ENCODE results near the gene MICALL1. TPM values are rescaled to one million over a fixed set of nuclear protein-coding genes. Genes with fewer than 3 reads are reported as not detected.
"Not testable (repeated sequence)": the region's sequence is repeated elsewhere in the genome, so short reads cannot be mapped to it uniquely, and the experiment has no call there.

MICALL1 gene
- total RNA-seq, 1 experiment from 2014 or later: 8.4 TPM

GRCh38 chr22:37954686-37955085, 48.6 kb downstream of the MICALL1 start:
- DNase-seq (ENCODE audit: low read depth): no peak

- DNase-seq (ENCODE audit: low read depth): not testable (repeated sequence)
Measured at GRCh38 chr22:37955825-37956397, 49.8 kb downstream of the MICALL1 start.

GRCh38 chr22:37957232-37957631, 51.1 kb downstream of the MICALL1 start:
- no peak for DNase-seq (ENCODE audit: low read depth)

GRCh38 chr22:37959231-37959825, 53.2 kb downstream of the MICALL1 start:
- DNase-seq (ENCODE audit: low read depth): no peak

- DNase-seq (ENCODE audit: low read depth): no peak
Measured at GRCh38 chr22:37961062-37961461, 55.0 kb downstream of the MICALL1 start.

DNA sequence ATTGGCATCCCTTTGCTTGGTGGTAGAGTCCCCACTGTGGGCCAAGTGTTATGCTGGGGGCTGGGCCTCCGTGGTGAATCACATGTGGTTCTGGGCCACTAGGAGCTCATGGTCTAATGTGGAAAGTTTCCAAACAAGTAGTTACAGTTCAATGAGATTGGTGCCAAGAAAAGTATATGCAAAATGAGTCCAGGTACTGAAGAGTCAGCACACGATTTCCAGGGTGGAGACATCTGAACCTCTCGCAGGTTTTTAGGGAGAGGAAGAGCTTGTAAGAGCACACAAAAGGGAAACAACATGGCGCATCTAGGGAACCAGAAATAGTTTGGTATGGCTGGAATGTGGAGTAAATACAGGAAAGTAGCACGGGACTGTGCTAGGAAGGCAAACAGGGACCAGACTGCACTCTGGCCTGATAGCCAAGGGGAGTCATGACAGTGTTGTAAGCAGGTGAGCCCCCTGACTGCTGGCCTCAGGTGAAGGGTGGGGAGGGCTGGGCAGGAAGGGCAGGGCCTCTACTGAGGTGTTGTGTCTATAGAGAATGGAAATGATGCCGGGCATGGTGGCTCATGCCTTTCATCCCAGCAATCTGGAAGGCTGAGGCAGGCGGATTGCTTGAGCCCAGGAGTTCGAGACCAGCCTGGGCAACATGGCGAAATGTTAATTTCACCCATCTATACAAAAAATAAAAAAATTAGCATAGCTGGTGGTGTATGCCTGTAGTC, 60.0 kb downstream of the MICALL1 start:
- DNase-seq (ENCODE audit: low read depth): no peak

- DNase-seq (ENCODE audit: low read depth): no peak
Measured at GRCh38 chr22:37967147-37967546, 61.0 kb downstream of the MICALL1 start.

- DNase-seq (ENCODE audit: low read depth): no peak
Measured at GRCh38 chr22:37967637-37968451, 61.7 kb downstream of the MICALL1 start.

- peak; percentile 24 for DNase-seq (ENCODE audit: low read depth)
Measured at GRCh38 chr22:37968452-37969251, 62.6 kb downstream of the MICALL1 start.

DNA sequence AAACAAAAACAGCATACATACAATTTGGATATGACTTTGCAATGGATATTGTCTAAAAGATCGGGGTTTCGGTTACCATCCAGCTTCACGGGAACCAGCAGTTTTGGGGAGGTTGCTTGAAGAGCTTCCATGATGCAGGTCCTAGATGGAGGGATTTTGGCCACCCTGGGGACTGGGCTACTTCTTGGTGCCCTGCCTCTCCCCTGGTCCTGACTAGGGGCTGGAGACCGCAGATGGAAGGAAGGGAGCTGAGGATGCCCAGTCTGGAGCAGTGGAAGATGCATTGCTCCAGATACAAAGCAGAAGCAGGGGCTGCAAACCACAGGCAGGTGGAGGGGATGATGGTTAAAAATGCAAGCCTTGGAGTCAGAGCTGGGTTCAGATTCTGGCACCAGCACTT, 64.8 kb downstream of the MICALL1 start:
- no peak for DNase-seq (ENCODE audit: low read depth)

GRCh38 chr22:37971475-37972434, 65.7 kb downstream of the MICALL1 start:
- DNase-seq (ENCODE audit: low read depth): no peak

GRCh38 chr22:37972527-37972926, 66.4 kb downstream of the MICALL1 start:
- DNase-seq (ENCODE audit: low read depth): no peak

- no peak for DNase-seq (ENCODE audit: low read depth)
Measured at GRCh38 chr22:37973271-37974170, 67.4 kb downstream of the MICALL1 start.

GRCh38 chr22:37975153-37975552, 69.1 kb downstream of the MICALL1 start:
- no peak for DNase-seq (ENCODE audit: low read depth)

DNA sequence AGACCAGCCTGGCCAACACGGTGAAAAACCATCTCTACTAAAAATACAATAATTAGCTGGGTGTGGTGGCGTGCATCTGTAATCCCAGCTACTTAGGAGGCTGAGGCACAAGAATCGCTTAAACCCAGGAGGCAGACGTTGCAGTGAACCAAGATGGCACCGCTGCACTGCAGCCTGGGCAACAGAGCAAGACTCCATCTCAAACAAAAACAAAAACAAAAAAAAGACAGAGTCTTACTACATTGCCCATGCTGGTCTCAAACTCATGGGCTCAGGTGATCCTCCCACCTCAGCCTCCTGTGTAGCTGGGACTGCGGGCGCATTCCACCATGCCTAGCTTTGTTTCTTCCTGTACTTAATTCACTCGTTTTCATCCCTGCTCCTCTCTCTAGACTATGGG, 69.9 kb downstream of the MICALL1 start:
- not testable (repeated sequence) for DNase-seq (ENCODE audit: low read depth)

GRCh38 chr22:37976547-37976946, 70.5 kb downstream of the MICALL1 start:
- no peak for DNase-seq (ENCODE audit: low read depth)

DNA sequence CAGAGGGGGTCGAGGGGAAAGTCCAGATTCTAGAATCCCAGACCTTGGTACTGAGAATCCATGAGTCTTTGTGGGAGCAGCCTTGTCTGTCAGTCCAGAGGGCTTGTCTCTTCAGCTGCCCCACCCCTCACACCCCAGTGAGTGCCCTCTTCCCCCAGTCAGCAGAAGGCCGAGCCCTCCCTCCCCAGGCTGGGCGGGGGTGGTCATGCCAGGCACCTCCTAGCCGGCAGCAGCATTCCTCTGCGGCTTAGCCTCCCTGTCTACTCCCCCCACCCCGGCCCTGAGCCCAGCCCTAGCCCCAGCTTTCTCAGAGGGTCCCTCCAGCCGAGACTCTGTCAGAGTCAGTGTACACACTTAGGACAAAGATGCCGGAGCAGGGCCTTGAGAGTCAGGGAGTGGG, 73.7 kb downstream of the MICALL1 start:
- DNase-seq (ENCODE audit: low read depth): no peak

GRCh38 chr22:37981282-37982011, 75.3 kb downstream of the MICALL1 start:
- DNase-seq (ENCODE audit: low read depth): no peak

All from RPMI7951 (cell line).